GM23338 (cell line): ENCODE results near the gene S100A5. TPM values are rescaled to one million over a fixed set of nuclear protein-coding genes. Genes with fewer than 3 reads are reported as not detected.

Source experiments
- ATAC-seq: fragments of 200-7000 bp; cut with Tn5 transposase; 3 replicates; pipeline ENCODE4 v1.9.1; 2020
- DNase-seq: peaks from one replicate; pipeline ENCODE4 v3.0.0-alpha.2; 2015; ENCODE audit warnings: low spot score
- H2AFZ ChIP-seq: fragments of 200-600 bp; sonication (generic); 2 replicates; pipeline ENCODE4 v1.8.0; 2016; ENCODE audit warnings: antibody characterized with exemption, mild to moderate bottlenecking, moderate library complexity
- H3F3A ChIP-seq: fragments of 200-600 bp; sonication (generic); replicated peaks from 2 replicates; pipeline ENCODE4 v1.8.0; 2017; ENCODE audit warnings: antibody characterized with exemption, mixed run types, low read depth
- H3K27ac ChIP-seq: fragments of 200-600 bp; sonication (generic); 2 replicates; pipeline ENCODE4 v1.6.1; 2016; ENCODE audit warnings: low read depth
- H3K27me3 ChIP-seq: fragments of 200-600 bp; sonication (generic); 2 replicates; pipeline ENCODE4 v1.8.0; 2016; ENCODE audit warnings: mild to moderate bottlenecking, mixed run types, moderate library complexity; ENCODE audit not compliant: insufficient read depth
- H3K36me3 ChIP-seq: fragments of 200-600 bp; sonication (generic); 2 replicates; pipeline ENCODE4 v1.8.0; 2016; ENCODE audit warnings: mild to moderate bottlenecking; ENCODE audit not compliant: insufficient read depth
- H3K4me1 ChIP-seq: fragments of 200-600 bp; sonication (generic); 2 replicates; pipeline ENCODE4 v1.8.0; 2016; ENCODE audit warnings: mild to moderate bottlenecking, moderate library complexity; ENCODE audit not compliant: insufficient read depth
- H3K4me2 ChIP-seq: fragments of 200-600 bp; sonication (generic); 2 replicates; pipeline ENCODE4 v1.7.1; 2017; ENCODE audit warnings: mixed run types
- H3K4me3 ChIP-seq: fragments of 200-600 bp; sonication (generic); 2 replicates; pipeline ENCODE4 v1.6.1; 2016; ENCODE audit warnings: mixed run types
- H3K79me2 ChIP-seq: fragments of 200-600 bp; sonication (generic); replicated peaks from 2 replicates; pipeline ENCODE4 v1.8.0; 2017; ENCODE audit warnings: mild to moderate bottlenecking; ENCODE audit not compliant: insufficient read depth
- H3K9me2 ChIP-seq: fragments of 200-600 bp; sonication (generic); 2 replicates; pipeline ENCODE4 v1.8.0; 2017; ENCODE audit not compliant: insufficient read depth
- H4K20me1 ChIP-seq: fragments of 200-600 bp; sonication (generic); replicated peaks from 2 replicates; pipeline ENCODE4 v1.8.0; 2017; ENCODE audit warnings: mild to moderate bottlenecking; ENCODE audit not compliant: insufficient read depth
- H3K27ac Mint-ChIP-seq: 2 replicates; pipeline ENCODE4 v1.8.0; 2020; ENCODE audit warnings: inconsistent platforms, mild to moderate bottlenecking, moderate library complexity, mixed read lengths
- H3K27me3 Mint-ChIP-seq: 3 replicates; pipeline ENCODE4 v1.8.0; 2022; ENCODE audit warnings: low read depth, mild to moderate bottlenecking, moderate library complexity, mixed read lengths, inconsistent platforms; ENCODE audit not compliant: insufficient read depth, poor library complexity
- H3K36me3 Mint-ChIP-seq: 3 replicates; pipeline ENCODE4 v1.8.0; 2021; ENCODE audit warnings: low read depth, mild to moderate bottlenecking, inconsistent platforms, moderate library complexity, mixed read lengths
- H3K4me1 Mint-ChIP-seq: 3 replicates; pipeline ENCODE4 v1.8.0; 2020; ENCODE audit warnings: mild to moderate bottlenecking, inconsistent platforms, mixed read lengths
- H3K4me3 Mint-ChIP-seq: 3 replicates; pipeline ENCODE4 v1.8.0; 2021; ENCODE audit warnings: moderate library complexity, mild to moderate bottlenecking, inconsistent platforms, mixed read lengths
- H3K9me3 Mint-ChIP-seq: 3 replicates; pipeline ENCODE4 v1.8.0; 2020; ENCODE audit warnings: moderate library complexity, mild to moderate bottlenecking, inconsistent platforms, mixed read lengths
- CREB1 ChIP-seq: fragments of 250-450 bp; sonication (Bioruptor Pico); IDR thresholded peaks from 2 replicates; pipeline ENCODE4 v1.5.0; 2020; ENCODE audit warnings: low read depth, mild to moderate bottlenecking, moderate library complexity
- CTCF ChIP-seq, 2 experiments: fragments of 200-600 bp in 1 of 2; sonication (generic) in 1 of 2; conservative IDR thresholded peaks; 2 replicates each; pipeline versions ENCODE4 v1.5.1 to v1.6.1; 2016 to 2017; ENCODE audit warnings: antibody characterized with exemption in 2 of 2, low read depth in 2 of 2, mild to moderate bottlenecking in 2 of 2, moderate library complexity in 1 of 2
- ETS1 ChIP-seq: IDR thresholded peaks from 2 replicates; pipeline ENCODE4 v1.6.1; 2016; ENCODE audit warnings: antibody characterized with exemption
- EZH2 ChIP-seq: fragments of 200-600 bp; sonication (generic); IDR thresholded peaks from one replicate; pipeline ENCODE4 v1.8.0; 2017; ENCODE audit warnings: antibody characterized with exemption, mild to moderate bottlenecking, low read depth; ENCODE audit not compliant: unreplicated experiment
- EZH2phosphoT487 ChIP-seq: fragments of 200-600 bp; sonication (generic); IDR thresholded peaks from one replicate; pipeline ENCODE4 v1.8.1; 2018; ENCODE audit warnings: antibody characterized with exemption; ENCODE audit not compliant: unreplicated experiment
- JUNB ChIP-seq: IDR thresholded peaks from one replicate; pipeline ENCODE4 v1.6.1; 2016; ENCODE audit warnings: antibody characterized with exemption; ENCODE audit not compliant: unreplicated experiment
- NANOG ChIP-seq: IDR thresholded peaks from 2 replicates; pipeline ENCODE4 v1.6.1; 2016; ENCODE audit warnings: antibody characterized with exemption, borderline replicate concordance
- POLR2AphosphoS5 ChIP-seq: IDR thresholded peaks from 2 replicates; pipeline ENCODE4 v1.6.1; 2016; ENCODE audit warnings: antibody characterized with exemption, low read depth
- REST ChIP-seq: IDR thresholded peaks from one replicate; pipeline ENCODE4 v1.6.1; 2018; ENCODE audit warnings: antibody characterized with exemption; ENCODE audit not compliant: unreplicated experiment
- STAT1 ChIP-seq: IDR thresholded peaks from one replicate; pipeline ENCODE4 v1.6.1; 2016; ENCODE audit warnings: antibody characterized with exemption; ENCODE audit not compliant: unreplicated experiment
- ZNF114 ChIP-seq: fragments of 250-450 bp; sonication (Bioruptor Pico); IDR thresholded peaks from 2 replicates; pipeline ENCODE4 v1.5.0; 2020; ENCODE audit warnings: mild to moderate bottlenecking, moderate library complexity
- ZNF331 ChIP-seq: fragments of 250-450 bp; sonication (Bioruptor Pico); IDR thresholded peaks from 2 replicates; pipeline ENCODE4 v1.5.0; 2020; ENCODE audit warnings: low read depth, mild to moderate bottlenecking, moderate library complexity
- ZNF462 ChIP-seq: fragments of 250-450 bp; sonication (Bioruptor Pico); IDR thresholded peaks from 2 replicates; pipeline ENCODE4 v1.5.0; 2020; ENCODE audit warnings: mild to moderate bottlenecking, moderate library complexity
- polyA plus RNA-seq: library from polyadenylated mRNA; unstranded; fragments of >200 nt; fragmentation: Nextera tagmentation; extraction: Ambion mirVana; gene quantifications from 2 replicates; pipeline ENCODE4 v1.2.1, GENCODE V29; 2016
- total RNA-seq: library from RNA; depleted of rRNA; stranded (reverse); fragments of >200 nt; shearing (Covaris generic); gene quantifications from 2 replicates; pipeline ENCODE4 v1.2.3, GENCODE V29; 2014

The S100A5 gene
- total and polyA plus RNA-seq, 2 experiments from 2014 or later, result 0.47 TPM; not detected in 1

- TF ChIP-seq CTCF (conservative IDR thresholded peaks at IDR 0.05; ENCODE audit: low read depth in 2 of 2), result no peak
- no peak for TF ChIP-seq JUNB
- TF ChIP-seq ETS1, result no peak
Observed at GRCh38 chr1:153534925-153535241, 5.9 kb downstream of the S100A5 start (continued).

- no peak overlapping the region for H3K27ac ChIP-seq
- peaks cover 37% of the 10 kb centered on the region for H3K4me1 ChIP-seq
- H3K79me2 ChIP-seq, result no peaks in the 10 kb centered on the region
- no peaks in the 10 kb centered on the region for H3K36me3 ChIP-seq
- ATAC-seq (no peak), DNase-seq (no peak)
- H3K36me3 Mint-ChIP-seq, result no peaks in the 10 kb centered on the region; the same call in 2 of the 3 replicates
- peaks cover 16% of the 10 kb centered on the region; the same call in 1 of the 2 replicates for H3F3A ChIP-seq
- no peaks in the 10 kb centered on the region for H4K20me1 ChIP-seq
- peaks cover 43% of the 10 kb centered on the region for H3K4me1 Mint-ChIP-seq
- H3K4me3 Mint-ChIP-seq, result peak overlapping the region; percentile 73; the same call in 1 of the 3 replicates
- H3K27me3 Mint-ChIP-seq, result peaks cover 35% of the 10 kb centered on the region
- no peak overlapping the region for H3K4me3 ChIP-seq
- H3K27me3 ChIP-seq, result peaks cover 32% of the 10 kb centered on the region
- H3K9me3 Mint-ChIP-seq, result no peaks in the 10 kb centered on the region
- H2AFZ ChIP-seq, result no peak overlapping the region
- H3K27ac Mint-ChIP-seq, result no peak overlapping the region
- peak overlapping the region; percentile 78; the same call in 1 of the 2 replicates for H3K4me2 ChIP-seq
- H3K9me2 ChIP-seq, result no peaks in the 10 kb centered on the region
- TF ChIP-seq NANOG (no peak), ZNF462 (no peak), EZH2phosphoT487 (no peak), EZH2 (no peak), REST (no peak), CREB1 (no peak), ZNF331 (CRISPR knock-in tag) (no peak), ZNF114 (CRISPR knock-in tag) (no peak), POLR2AphosphoS5 (no peak), STAT1 (no peak)
Observed at GRCh38 chr1:153534226-153534924, 6.4 kb downstream of the S100A5 start.
